Liver (tissue), 9 donors: Measurements from ENCODE around the gene TRAPPC12. TPM values are rescaled to one million over a fixed set of nuclear protein-coding genes. Genes with fewer than 3 reads are reported as not detected.

ENCODE experiments used
- DNase-seq: peaks from one replicate; pipeline ENCODE4 v3.0.0-alpha.2; 2017; ENCODE audit warnings: low spot score
- H3K27ac ChIP-seq, 2 donors: one replicate each; pipeline ENCODE4 v1.7.0; 2013; ENCODE audit warnings: inconsistent platforms in 2 of 2, low read length in 2 of 2, control low read depth in 1 of 2, low read depth in 1 of 2, mild to moderate bottlenecking in 1 of 2
- H3K27me3 ChIP-seq, 4 donors: one replicate each; pipeline versions ENCODE4 v1.6.1 to v1.7.0; 2013; ENCODE audit warnings: low read length in 3 of 4, inconsistent platforms in 1 of 4, mild to moderate bottlenecking in 1 of 4, moderate library complexity in 1 of 4; ENCODE audit not compliant: control insufficient read depth in 4 of 4, insufficient read depth in 4 of 4
- H3K36me3 ChIP-seq, 4 donors: one replicate each; pipeline versions ENCODE4 v1.6.1 to v1.7.0; 2013; ENCODE audit warnings: low read length in 3 of 4, mild to moderate bottlenecking in 3 of 4, low read depth in 1 of 4, moderate library complexity in 1 of 4; ENCODE audit not compliant: control insufficient read depth in 4 of 4, insufficient read depth in 3 of 4
- H3K4me1 ChIP-seq, 4 donors: one replicate each; pipeline versions ENCODE4 v1.6.1 to v1.7.0; 2013; ENCODE audit warnings: low read length in 3 of 4, mild to moderate bottlenecking in 3 of 4, moderate library complexity in 1 of 4; ENCODE audit not compliant: control insufficient read depth in 4 of 4, insufficient read depth in 4 of 4
- H3K4me3 ChIP-seq, 3 donors: one replicate each; pipeline versions ENCODE4 v1.6.1 to v1.7.0; 2013; ENCODE audit warnings: low read length in 3 of 3, control low read depth in 1 of 3, low read depth in 1 of 3, mild to moderate bottlenecking in 1 of 3
- H3K9ac ChIP-seq, 2 donors: one replicate each; pipeline ENCODE4 v1.7.0; 2013; ENCODE audit warnings: low read length in 2 of 2, mild to moderate bottlenecking in 2 of 2, moderate library complexity in 2 of 2, control low read depth in 1 of 2, low read depth in 1 of 2
- H3K9me3 ChIP-seq, 4 donors: one replicate each; pipeline versions ENCODE4 v1.6.1 to v1.7.0; 2013; ENCODE audit warnings: low read length in 3 of 4; ENCODE audit not compliant: control insufficient read depth in 4 of 4
- ATF3 ChIP-seq: IDR thresholded peaks from 2 replicates; pipeline ENCODE4 v1.6.1; 2016; ENCODE audit warnings: antibody characterized with exemption
- CTCF ChIP-seq: fragments of 150-350 bp; IDR thresholded peaks from 2 replicates; pipeline ENCODE4 v1.5.1; 2017; ENCODE audit warnings: improper control_type of control experiment, low read depth, low read length; ENCODE audit not compliant: missing input control
- EGR1 ChIP-seq, 2 donors: IDR thresholded peaks; 2 replicates each; pipeline ENCODE4 v1.6.1; 2016 to 2018; ENCODE audit warnings: antibody characterized with exemption in 2 of 2, low read depth in 2 of 2
- FOXA1 ChIP-seq: IDR thresholded peaks from 2 replicates; pipeline ENCODE4 v1.6.1; 2016; ENCODE audit warnings: antibody characterized with exemption
- FOXA2 ChIP-seq: IDR thresholded peaks from 2 replicates; pipeline ENCODE4 v1.6.1; 2016; ENCODE audit warnings: antibody characterized with exemption
- GABPA ChIP-seq, 2 donors: IDR thresholded peaks in 1 of 2; conservative IDR thresholded peaks in 1 of 2; 2 replicates each; pipeline ENCODE4 v1.6.1; 2016; ENCODE audit warnings: antibody characterized with exemption in 2 of 2, mild to moderate bottlenecking in 1 of 2, moderate library complexity in 1 of 2
- HNF4A ChIP-seq, 2 donors: conservative IDR thresholded peaks; 2 replicates each; pipeline ENCODE4 v1.6.1; 2016; ENCODE audit warnings: antibody characterized with exemption in 2 of 2, mild to moderate bottlenecking in 2 of 2
- HNF4G ChIP-seq: IDR thresholded peaks from 2 replicates; pipeline ENCODE4 v1.6.1; 2016; ENCODE audit warnings: antibody characterized with exemption
- JUND ChIP-seq, 2 donors: IDR thresholded peaks; 2 replicates each; pipeline ENCODE4 v1.6.1; 2016; ENCODE audit warnings: antibody characterized with exemption in 2 of 2
- MAX ChIP-seq: IDR thresholded peaks from 2 replicates; pipeline ENCODE4 v1.6.1; 2016; ENCODE audit warnings: antibody characterized with exemption
- NR2F2 ChIP-seq: IDR thresholded peaks from 2 replicates; pipeline ENCODE4 v1.6.1; 2016; ENCODE audit warnings: antibody characterized with exemption
- RAD21 ChIP-seq, 2 donors: IDR thresholded peaks; 2 replicates each; pipeline ENCODE4 v1.6.1; 2016; ENCODE audit warnings: antibody characterized with exemption in 2 of 2, mild to moderate bottlenecking in 2 of 2
- REST ChIP-seq: IDR thresholded peaks from 2 replicates; pipeline ENCODE4 v1.6.1; 2016; ENCODE audit warnings: antibody characterized with exemption, mild to moderate bottlenecking
- RXRA ChIP-seq, 2 donors: IDR thresholded peaks; 2 replicates each; pipeline ENCODE4 v1.6.1; 2017 to 2018; ENCODE audit warnings: antibody characterized with exemption in 2 of 2, mild to moderate bottlenecking in 1 of 2
- SP1 ChIP-seq: IDR thresholded peaks from 2 replicates; pipeline ENCODE4 v1.6.1; 2018; ENCODE audit warnings: antibody characterized with exemption, mild to moderate bottlenecking
- TAF1 ChIP-seq: conservative IDR thresholded peaks from 2 replicates; pipeline ENCODE4 v1.6.1; 2016; ENCODE audit warnings: antibody characterized with exemption, mild to moderate bottlenecking
- YY1 ChIP-seq: IDR thresholded peaks from 2 replicates; pipeline ENCODE4 v1.6.1; 2016; ENCODE audit warnings: antibody characterized with exemption, mild to moderate bottlenecking
- ZBTB33 ChIP-seq: IDR thresholded peaks from 2 replicates; pipeline ENCODE4 v1.6.1; 2016; ENCODE audit warnings: antibody characterized with exemption
- WGBS: extraction: QIAGEN DNeasy Blood & Tissue Kit; methylation state at CpG from one replicate; pipeline ENCODE4 v1.1.7; 2013; 5-methylcytosine and 5-hydroxymethylcytosine counted together
- polyA plus RNA-seq, 2 donors: library from polyadenylated mRNA; stranded (reverse) in 1 of 2; unstranded in 1 of 2; fragments of 200-250 nt in 1 of 2; fragments of >200 nt in 1 of 2; fragmentation: Nextera tagmentation in 1 of 2; extraction: Ambion mirVana in 1 of 2; gene quantifications; one replicate each; pipeline versions ENCODE4 v1.2.1 to v1.2.3, GENCODE V29; 2013 to 2015
- total RNA-seq, 2 donors: library from RNA; depleted of rRNA; stranded (reverse); fragments of >200 nt; gene quantifications; one replicate each; pipeline ENCODE4 v1.2.3, GENCODE V29; 2014
- donor health status: healthy.
- donor health status: healthy.
- donor health status: healthy.
- donor health status: healthy.
- donor health status: healthy.

The TRAPPC12 gene
- total and polyA plus RNA-seq, 4 donors = 30.2 to 60.9 (median 39.7) TPM

- no peak overlapping the region for H3K9ac ChIP-seq
- no peaks in the 10 kb centered on the region for H3K9me3 ChIP-seq
- no peak overlapping the region for H3K27ac ChIP-seq
- H3K4me1 ChIP-seq = peaks cover 0 to 12% (median 9%) of the 10 kb centered on the region in 4 donors
- WGBS = 88% methylated on average over 14 of the region's 14 CpGs
- H3K36me3 ChIP-seq = peaks cover 5 to 44% (median 11%) of the 10 kb centered on the region in 4 donors
- TF ChIP-seq FOXA1 (no peak), HNF4A (conservative IDR thresholded peaks at IDR 0.05) (no peak), RXRA (IDR thresholded peaks at IDR 0.05) (no peak), RAD21 (IDR thresholded peaks at IDR 0.05) (no peak), SP1 (no peak), GABPA (IDR thresholded peaks at IDR 0.05 in 1 of 2, conservative IDR thresholded peaks at IDR 0.05 in 1 of 2) (no peak), CTCF (no peak), MAX (no peak), HNF4G (no peak), ATF3 (no peak), EGR1 (IDR thresholded peaks at IDR 0.05; ENCODE audit: low read depth in 2 of 2) (no peak), TAF1 (no peak), YY1 (no peak), FOXA2 (no peak)
- DNase-seq = no peak
- H3K4me3 ChIP-seq = no peak overlapping the region
- no peaks in the 10 kb centered on the region for H3K27me3 ChIP-seq
These were observed 41.4 kb downstream of the TRAPPC12 start for GRCh38 chr2:3420769-3421397.

- Histone ChIP-seq H3K27me3 (no peaks in the 10 kb centered on the region), H3K9me3 (no peaks in the 10 kb centered on the region), H3K27ac (no peak overlapping the region), H3K36me3 (peaks cover 11 to 46% (median 16%) of the 10 kb centered on the region in 4 donors), H3K4me1 (peaks cover 0 to 12% (median 9%) of the 10 kb centered on the region in 4 donors), H3K9ac (no peak overlapping the region), H3K4me3 (no peak overlapping the region)
- WGBS = 91% methylated on average over 19 of the region's 19 CpGs
- TF ChIP-seq FOXA2 = no peak
- no peak for TF ChIP-seq GABPA (IDR thresholded peaks at IDR 0.05 in 1 of 2, conservative IDR thresholded peaks at IDR 0.05 in 1 of 2)
- no peak for TF ChIP-seq ATF3
- no peak for TF ChIP-seq RAD21 (IDR thresholded peaks at IDR 0.05)
- TF ChIP-seq HNF4G = no peak
- no peak for TF ChIP-seq NR2F2
- no peak for TF ChIP-seq REST
- TF ChIP-seq SP1 = no peak
- no peak for TF ChIP-seq CTCF
- TF ChIP-seq MAX = no peak
- TF ChIP-seq TAF1 = no peak
- no peak for TF ChIP-seq RXRA (IDR thresholded peaks at IDR 0.05)
- no peak for TF ChIP-seq EGR1 (IDR thresholded peaks at IDR 0.05; ENCODE audit: low read depth in 2 of 2)
- no peak for TF ChIP-seq HNF4A (conservative IDR thresholded peaks at IDR 0.05)
- TF ChIP-seq ZBTB33 = no peak
- no peak for TF ChIP-seq FOXA1
- TF ChIP-seq JUND (IDR thresholded peaks at IDR 0.05) = no peak
- TF ChIP-seq YY1 = no peak
- DNase-seq = no peak
These were observed 42.1 kb downstream of the TRAPPC12 start for GRCh38 chr2:3421580-3421979.
